GM10266 (cell line): ENCODE results near the gene MAP3K8.

Source experiments
- DNase-seq: peaks from one replicate; pipeline ENCODE4 v3.0.0; 2012; ENCODE audit errors: extremely low spot score
- CTCF ChIP-seq: IDR thresholded peaks from 2 replicates; pipeline ENCODE4 v1.5.1; 2012; ENCODE audit warnings: mild to moderate bottlenecking, low read depth; ENCODE audit not compliant: control insufficient read depth, insufficient read depth; ENCODE audit errors: missing control alignments

Gene MAP3K8

GRCh38 chr10:30447125-30447799 lies 13.3 kb downstream of the MAP3K8 start:
- TF ChIP-seq CTCF, result no peak
- no peak for DNase-seq

- TF ChIP-seq CTCF, result no peak
- no peak for DNase-seq
These were observed 14.1 kb downstream of the MAP3K8 start for GRCh38 chr10:30448092-30448491.

GRCh38 chr10:30453764-30454527 lies 20.0 kb downstream of the MAP3K8 start:
- no peak for DNase-seq
- no peak for TF ChIP-seq CTCF

- TF ChIP-seq CTCF, result no peak
- no peak for DNase-seq
These were observed 20.9 kb downstream of the MAP3K8 start for GRCh38 chr10:30454744-30455510.

GRCh38 chr10:30455816-30456215 lies 21.8 kb downstream of the MAP3K8 start:
- no peak for DNase-seq

GRCh38 chr10:30456266-30456665 lies 22.3 kb downstream of the MAP3K8 start:
- no peak for DNase-seq
- TF ChIP-seq CTCF, result no peak

More at GRCh38 chr10:30455816-30456215, 21.8 kb downstream of the MAP3K8 start:
- no peak for TF ChIP-seq CTCF
